Measurements from ENCODE around the gene DPF3. TPM values are rescaled to one million over a fixed set of nuclear protein-coding genes. Genes with fewer than 3 reads are reported as not detected.

Gene DPF3
- 7.9 and 13.9 TPM in 2 replicates for total RNA-seq

GRCh38 chr14:72893636-72894322 lies at the start of gene DPF3:
Gene DPF3 (minus strand): TSS chr14:72894101. CDS start chr14:72894088, 13 bp downstream.

GRCh38 chr14:72926292-72927028 lies 32.6 kb upstream of the DPF3 start, which contains the start of gene DCAF4:
Gene DCAF4 (plus strand): TSS chr14:72926464. CDS start chr14:72937979, 11,515 bp downstream.

Other genes with a start within 250 kb of the DPF3 start
- gene DCAF4, start 32.4 kb upstream of the DPF3 start, total RNA-seq: 9.3 and 15.4 TPM in 2 replicates
- 22.0 and 26.6 TPM in 2 replicates for gene ZFYVE1, start 133.0 kb upstream of the DPF3 start, total RNA-seq
- gene RBM25, start 164.4 kb upstream of the DPF3 start, total RNA-seq: 24.6 and 42.5 TPM in 2 replicates
- 52.2 and 52.6 TPM in 2 replicates for gene PSEN1, start 242.4 kb upstream of the DPF3 start, total RNA-seq